ENCODE data around the gene FBXW10.
"Not testable (repeated sequence)": the region's sequence is repeated elsewhere in the genome, so short reads cannot be mapped to it uniquely, and the experiment has no call there.

FBXW10 gene, protein sequence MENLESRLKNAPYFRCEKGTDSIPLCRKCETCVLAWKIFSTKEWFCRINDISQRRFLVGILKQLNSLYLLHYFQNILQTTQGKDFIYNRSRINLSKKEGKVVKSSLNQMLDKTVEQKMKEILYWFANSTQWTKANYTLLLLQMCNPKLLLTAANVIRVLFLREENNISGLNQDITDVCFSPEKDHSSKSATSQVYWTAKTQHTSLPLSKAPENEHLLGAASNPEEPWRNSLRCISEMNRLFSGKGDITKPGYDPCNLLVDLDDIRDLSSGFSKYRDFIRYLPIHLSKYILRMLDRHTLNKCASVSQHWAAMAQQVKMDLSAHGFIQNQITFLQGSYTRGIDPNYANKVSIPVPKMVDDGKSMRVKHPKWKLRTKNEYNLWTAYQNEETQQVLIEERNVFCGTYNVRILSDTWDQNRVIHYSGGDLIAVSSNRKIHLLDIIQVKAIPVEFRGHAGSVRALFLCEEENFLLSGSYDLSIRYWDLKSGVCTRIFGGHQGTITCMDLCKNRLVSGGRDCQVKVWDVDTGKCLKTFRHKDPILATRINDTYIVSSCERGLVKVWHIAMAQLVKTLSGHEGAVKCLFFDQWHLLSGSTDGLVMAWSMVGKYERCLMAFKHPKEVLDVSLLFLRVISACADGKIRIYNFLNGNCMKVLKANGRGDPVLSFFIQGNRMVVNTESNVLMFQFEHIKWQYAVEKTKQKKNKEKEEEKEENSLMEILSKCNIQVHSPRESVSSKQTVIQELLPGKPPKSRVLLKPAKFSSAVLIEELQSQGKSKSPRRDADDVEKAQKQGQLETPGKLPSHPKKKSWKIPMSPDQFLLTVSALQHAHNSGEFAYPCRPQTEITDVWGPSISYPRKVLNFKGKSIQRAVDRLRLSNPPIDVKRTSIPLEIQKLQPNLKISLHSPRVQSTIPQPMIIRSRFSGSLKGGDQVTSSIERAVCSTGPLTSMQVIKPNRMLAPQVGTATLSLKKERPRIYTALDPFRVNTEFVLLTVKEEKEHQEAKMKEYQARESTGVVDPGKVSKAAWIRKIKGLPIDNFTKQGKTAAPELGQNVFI

DNA sequence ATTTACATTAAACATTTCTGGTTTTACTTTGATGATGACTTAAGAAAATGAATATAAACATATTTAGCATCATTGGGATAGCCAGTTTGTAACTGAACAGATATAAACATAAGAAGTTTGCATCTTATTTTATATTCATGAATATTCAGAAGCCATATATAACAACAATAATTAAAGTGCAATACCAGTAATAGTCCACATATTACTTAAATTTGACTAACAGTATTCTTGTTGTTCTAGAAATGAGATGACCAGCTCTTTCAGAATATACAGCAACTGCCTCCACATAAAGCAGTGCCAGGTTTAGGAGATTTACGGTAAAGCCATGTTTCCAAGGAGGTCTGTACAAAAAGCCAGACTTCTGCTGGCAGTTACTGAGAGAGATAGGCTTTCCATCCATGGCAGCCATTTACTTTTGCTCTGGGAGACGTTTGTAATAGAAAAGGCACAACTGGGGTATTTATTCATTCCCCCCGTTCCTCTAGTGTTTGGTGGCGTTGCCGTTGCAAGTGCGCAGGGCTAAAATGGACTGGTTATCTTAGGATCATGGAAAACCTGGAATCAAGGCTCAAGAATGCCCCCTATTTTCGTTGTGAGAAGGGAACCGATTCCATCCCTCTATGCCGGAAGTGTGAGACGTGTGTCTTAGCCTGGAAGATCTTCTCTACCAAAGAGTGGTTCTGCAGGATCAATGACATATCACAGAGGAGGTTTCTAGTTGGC lies at the start of gene FBXW10:
Gene FBXW10, plus strand, starts transcription at position 356 of the 723 bp plus-strand sequence. Its CDS starts 191 bp downstream, at position 547.
- intact Hi-C loops (cut with DNase I); DNase-seq: not testable (repeated sequence)

DNA sequence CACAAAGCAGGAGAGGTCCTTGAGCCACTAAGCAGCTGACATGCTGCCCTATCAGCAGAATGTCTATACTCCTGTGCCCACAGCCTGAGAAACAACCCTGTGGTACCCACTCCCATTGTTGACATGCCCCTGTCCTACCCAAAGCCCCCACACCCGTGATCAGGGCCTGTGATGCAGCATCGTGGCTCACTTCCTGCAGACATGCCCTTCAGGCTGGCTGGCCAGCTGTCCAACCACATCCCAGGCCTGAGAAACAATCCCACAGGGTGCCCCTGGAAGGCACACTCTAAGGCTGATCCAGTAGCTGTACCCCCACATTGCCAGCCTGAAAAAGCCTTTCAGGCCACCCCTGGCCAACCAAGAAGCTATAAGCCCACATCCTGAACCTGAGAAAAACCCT lies 48.7 kb upstream of the FBXW10 start:
- intact Hi-C loops (cut with DNase I), result not testable (repeated sequence)
- peak in 1 of 10 donors; percentile 32 for DNase-seq

DNA sequence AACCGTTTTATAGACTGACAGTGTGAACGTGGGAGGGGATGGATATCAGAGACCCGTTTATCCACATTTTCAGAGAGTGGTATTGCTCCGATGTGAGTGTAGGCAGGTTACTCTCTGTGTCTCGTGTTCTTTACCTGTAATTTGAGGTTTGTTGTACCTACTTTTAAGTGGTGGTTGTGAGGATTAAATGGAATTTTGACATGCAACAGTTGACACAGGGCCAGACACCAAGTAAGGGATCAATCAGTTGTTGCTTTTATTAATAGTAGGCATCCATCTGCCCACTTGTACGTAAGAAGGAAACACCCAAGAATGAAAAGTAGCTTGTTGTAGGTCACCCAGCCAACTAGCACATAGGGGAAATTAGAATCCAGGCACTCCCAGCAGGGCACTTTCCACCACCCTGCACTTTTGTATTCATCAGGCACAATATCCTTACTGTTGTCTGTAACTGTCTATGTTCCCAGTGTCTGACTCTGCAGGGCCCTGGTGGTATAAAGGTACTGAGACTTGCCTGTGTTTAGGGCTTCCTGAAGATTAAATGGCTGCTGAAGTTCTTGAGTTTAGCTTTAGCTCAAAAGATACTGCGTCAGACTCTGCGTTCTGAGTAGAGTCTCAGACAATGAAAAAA lies 45.3 kb upstream of the FBXW10 start:
- DNase-seq; intact Hi-C loops (cut with DNase I): not testable (repeated sequence)

DNA sequence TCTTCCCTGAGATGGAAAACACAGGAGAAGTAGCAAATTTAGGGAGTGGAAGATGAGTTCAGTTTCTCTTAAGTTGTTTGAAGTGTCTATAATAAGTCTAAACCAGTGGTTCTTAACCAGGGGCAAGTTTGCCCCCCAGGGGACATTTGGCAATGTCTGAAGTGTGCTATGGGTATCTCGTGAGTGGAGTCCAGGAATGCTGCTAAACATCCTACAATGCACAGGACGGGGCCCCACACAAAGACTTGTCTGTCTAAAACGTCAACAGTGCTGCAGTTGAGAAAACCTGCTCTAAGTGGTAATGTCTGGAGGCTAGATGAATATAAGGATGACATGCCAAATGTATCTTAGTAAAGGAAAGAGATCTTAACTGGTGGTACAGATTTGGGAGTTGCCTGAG lies 37.9 kb upstream of the FBXW10 start:
- DNase-seq; intact Hi-C loops (cut with DNase I): not testable (repeated sequence)

DNA sequence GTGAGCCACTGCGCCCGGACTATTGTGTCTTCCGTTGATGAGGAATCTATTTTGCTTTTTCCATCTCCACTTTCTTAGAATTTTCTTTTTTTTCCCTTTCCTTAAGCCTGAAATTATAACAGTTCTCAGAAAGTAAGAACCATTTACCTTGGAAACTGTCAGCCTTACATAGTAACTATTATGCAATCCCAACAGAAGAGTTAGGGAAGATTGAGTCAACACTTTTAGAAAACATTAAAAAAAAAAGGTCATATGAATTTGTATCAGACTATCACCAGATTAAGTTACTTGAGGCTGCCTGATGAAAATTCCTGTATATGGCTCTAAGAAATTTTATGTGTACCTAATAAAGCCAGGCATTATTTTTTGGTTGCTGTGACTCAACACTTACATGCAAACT lies 35.6 kb upstream of the FBXW10 start:
- intact Hi-C loops (cut with DNase I); DNase-seq: not testable (repeated sequence)

DNA sequence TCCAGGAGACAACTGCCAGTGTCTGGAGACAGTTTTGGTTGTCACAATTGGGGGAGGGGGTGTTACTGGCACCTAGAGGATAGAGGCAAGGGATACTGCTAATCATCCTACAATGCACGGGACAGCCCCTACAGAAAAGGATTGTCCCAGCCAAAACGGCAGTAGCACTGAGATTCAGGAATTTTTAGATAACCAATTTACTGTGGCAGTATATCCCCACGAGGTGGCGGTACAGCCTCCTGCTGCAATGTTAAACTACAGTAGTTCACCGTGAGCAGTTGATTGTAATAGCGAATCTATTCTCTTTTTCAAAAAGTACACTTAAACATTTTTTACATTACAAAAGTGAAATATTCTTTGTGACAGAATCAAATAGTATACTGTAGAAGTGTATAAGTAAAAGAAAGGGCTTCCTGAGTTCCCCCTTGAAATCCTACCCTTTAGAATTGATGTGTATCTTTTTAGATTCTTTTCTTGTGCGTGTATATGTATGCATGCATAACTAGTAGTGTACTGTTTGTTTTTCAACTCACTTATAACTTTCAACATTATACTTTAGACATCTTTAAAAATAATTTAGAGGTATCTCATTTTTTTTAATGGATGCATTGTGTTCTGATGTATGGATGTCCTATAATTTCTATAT lies 31.4 kb upstream of the FBXW10 start:
- peak; percentile 23 to 93 (median 74) for DNase-seq
- intact Hi-C loops (cut with DNase I), result not testable (repeated sequence)

DNA sequence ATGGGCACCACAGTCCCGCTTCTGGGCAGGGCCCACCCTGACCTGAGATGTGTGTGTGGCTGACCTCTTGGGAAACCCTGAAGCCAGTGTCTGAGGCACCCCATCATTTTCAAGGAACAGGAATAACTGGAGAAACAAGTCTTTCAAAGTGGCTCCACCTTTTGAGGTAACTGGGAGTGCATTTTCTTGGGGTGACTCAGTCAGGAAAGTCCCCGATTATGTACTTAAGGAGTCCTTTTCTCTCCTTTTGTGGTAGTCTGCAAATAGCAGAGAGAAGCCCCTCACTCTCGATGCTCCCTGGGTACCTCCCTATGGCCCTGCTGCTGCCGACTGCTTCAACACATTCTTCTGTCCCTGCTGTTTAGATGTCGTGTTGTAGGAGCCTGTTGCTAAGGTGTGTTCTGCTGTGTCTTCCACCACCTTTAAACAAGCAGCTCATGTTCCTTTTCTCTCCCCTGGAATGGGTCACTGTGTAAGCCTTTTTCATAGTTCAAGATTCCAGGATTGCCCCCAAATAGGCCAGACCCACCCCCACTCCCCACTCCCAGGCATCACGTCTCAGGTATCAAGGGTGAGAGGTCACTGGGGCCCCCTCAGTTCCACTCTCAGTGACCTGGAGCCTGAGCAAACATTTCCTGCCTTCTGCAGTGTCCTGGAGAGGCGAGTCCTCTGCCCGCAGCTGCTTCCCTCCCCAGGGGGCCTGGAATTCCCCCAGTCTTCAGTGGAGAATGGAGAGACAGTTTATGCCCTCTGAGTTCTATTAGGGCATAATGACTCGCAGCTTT lies 25.0 kb upstream of the FBXW10 start:
- intact Hi-C loops (cut with DNase I); DNase-seq: not testable (repeated sequence)

DNA sequence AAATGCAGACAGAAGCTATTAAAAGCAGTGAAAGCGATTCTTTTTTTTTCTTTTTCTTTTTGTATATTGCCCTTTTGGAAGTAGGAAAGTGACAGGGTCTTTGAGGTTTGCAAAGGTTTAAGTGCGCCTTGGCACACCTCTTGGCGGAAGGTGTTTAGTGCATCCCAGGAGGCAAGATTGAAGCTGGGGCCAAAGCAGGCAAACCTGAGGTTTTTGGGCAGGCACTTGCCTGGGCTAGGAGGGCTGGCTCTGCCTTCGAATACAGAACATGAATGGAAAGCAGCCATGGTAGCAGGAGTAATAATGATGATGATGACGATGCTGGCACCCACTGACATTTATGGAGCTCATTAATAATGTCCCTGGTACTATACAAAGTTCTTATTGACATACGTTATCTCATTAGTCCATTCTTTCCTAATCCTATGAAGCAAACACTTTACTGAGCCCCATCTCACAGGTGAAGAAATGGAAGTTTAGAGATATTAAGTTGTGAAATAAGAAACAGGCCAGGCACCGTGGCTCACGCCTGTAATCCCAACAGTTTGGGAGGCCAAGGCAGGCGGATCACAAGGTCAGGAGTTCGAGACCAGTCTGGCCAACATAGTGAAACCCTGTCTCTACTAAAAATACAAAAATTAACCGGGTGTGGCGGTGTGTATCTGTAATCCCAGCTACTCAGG lies 24.3 kb upstream of the FBXW10 start:
- intact Hi-C loops (cut with DNase I); DNase-seq: not testable (repeated sequence)

DNA sequence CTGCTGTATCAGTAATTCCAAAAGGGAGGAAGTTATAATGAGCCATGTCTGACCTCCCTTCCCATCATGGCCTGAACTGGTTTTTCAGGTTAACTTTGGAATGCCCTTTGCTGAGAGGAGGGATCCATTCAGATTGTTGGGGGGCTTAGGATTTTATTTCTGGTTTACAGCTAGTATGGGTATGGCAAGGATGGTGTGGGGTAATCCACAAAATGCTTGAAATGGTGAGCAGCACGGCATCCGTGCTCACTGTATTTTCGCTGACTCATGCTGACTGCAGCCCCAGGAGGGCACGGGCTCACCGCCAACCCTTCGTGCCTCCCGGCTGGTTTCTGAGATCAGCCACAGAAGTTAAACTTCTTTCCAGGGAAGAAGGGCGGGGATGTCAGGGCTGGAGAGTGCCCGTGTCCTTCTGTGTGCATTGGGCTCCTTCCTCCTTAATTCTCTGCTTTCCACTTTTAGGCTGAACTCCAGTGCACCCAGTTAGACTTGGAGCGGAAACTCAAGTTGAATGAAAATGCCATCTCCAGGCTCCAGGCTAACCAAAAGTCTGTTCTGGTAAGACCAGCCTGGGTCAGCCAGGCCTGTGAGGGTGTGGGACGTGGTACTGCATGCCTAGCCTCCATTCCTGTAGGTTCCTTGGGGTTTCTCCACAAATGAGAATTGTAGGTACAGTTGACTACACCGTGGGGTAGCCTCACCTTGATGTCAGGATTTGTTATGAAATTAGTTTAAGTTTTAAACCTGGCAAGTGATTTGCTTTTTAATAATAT lies 21.9 kb upstream of the FBXW10 start:
- DNase-seq; intact Hi-C loops (cut with DNase I): not testable (repeated sequence)

DNA sequence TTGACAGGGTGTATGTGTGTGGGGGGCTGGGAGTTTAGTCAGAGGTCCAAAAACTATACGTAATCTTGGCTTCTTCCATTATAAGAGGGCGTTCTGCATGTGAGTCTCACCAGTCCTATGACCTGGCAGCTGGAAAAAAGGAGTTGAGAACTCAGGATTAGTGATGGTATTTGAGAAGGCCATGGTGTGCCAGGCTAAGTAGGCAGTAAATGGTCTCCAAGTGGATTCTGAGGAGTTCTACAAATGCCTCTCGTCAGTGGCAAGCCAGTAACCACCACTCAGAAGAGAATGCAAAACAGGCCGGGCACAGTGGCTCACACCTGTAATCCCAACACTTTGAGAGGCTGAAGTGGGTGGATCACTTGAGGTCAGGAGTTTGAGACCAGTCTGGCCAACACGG lies 21.2 kb upstream of the FBXW10 start:
- intact Hi-C loops (cut with DNase I); DNase-seq: not testable (repeated sequence)

DNA sequence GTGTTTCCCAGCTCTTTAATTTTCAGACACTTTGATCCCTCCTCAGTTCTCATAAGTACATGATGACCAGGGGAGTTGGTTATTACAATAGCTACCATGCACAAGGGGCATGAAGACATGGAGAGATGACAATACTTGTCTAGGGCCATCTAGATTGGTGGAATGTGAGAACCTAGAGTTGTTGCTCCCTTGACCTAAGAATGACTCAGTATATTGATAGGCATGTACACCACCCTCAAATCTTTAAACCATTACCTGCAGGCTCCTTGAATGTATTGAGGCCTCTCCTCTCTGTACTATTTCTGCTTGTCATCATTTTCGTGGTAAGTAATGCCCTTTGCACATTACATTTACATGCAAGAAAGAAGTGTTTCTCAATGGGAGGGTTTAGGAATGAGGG lies 20.3 kb upstream of the FBXW10 start:
- intact Hi-C loops (cut with DNase I); DNase-seq: not testable (repeated sequence)

DNA sequence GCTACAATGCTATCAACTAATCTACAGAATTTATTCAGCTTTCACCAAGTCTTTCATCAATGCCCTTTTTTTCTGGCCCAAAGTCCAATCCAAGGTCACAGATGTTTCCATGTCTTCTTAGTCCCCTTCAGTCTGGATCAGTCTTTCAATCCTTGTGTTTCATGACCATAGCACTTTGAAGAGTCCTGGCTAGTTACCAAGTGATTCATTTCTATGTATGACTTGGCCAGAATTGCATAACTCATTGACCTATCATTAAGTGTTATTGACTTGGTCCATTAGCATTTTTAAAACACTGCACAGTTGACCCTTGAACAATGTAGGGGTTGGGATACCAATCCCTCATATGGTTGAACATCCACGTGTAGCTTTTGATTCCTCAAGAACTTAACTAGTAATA lies 11.4 kb upstream of the FBXW10 start:
- intact Hi-C loops (cut with DNase I); DNase-seq: not testable (repeated sequence)

DNA sequence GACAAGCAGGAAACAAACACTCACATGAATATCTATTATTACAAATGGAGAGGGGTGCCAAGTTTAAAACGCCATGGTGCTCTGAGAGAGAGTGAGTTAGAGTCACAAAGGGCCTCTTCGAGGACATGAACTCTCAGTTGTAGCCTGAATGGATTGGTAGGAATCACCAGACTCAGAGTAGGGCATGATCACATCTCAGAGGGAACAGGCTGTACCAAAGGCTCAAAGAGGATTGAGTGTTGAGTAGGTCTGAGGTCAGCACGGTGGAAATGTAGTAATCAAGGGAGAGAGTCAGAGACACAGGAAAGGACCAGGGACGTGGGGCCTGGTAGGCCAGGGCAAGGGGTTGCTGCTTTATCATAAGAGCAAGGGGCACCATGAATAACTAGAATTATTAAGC lies 10.5 kb upstream of the FBXW10 start:
- intact Hi-C loops (cut with DNase I); DNase-seq: not testable (repeated sequence)

DNA sequence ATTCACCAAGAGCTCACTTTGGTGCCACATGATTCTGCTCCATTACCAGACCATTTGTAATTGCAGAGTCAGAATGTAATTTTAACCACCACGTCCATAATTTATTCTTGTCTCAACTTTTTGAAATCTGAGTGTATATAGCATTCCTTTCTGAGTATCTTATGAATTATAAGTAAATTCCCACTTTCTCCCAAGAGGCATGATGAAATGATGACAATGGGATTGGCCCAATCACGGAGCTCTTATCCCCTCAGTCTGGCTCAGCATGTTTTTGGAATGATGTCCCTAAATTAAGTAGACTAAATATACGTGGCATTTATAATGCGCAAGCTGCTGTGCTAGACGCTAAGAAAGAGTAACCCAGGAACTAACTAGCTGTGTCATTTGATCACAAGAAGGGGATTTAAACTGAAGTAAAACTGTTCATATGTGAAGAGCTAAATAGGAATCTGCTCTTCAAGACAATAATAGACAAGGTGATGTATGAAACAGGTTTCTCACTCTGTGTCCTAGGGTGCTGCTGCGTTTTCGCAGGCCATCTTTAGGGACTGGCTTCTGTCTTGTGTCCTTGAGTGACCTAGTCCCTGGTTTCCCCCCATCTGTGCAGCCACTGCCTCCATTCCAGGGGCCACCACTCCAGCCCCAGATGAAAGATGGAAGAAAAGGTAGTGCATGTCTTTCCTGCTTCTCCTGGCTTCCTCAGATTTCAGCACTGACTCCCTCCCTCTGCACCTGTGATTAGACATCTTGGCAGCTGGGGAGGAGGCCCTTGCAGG lies 4.0 kb upstream of the FBXW10 start:
- intact Hi-C loops (cut with DNase I); DNase-seq: not testable (repeated sequence)

DNA sequence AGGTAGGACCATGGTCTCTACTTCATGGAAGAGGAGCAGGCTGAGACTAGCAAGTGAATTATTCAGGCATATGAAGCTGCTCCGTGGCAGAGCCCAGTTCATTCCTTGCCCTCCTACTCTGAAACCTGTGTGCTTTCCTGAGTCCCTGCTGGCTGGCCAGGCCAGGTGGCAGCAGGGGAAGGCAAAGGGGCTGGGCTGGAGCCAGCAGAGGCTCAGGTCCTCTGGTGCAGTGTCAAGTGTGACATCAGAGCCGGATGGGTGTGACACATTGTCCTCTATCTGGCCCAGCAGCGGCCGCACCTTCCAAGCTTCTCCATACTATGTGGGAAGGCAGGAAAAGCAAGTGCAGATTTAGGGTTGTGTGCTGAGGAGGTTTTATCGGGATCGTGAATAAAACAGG lies 2.6 kb upstream of the FBXW10 start:
- intact Hi-C loops (cut with DNase I); DNase-seq: not testable (repeated sequence)

DNA sequence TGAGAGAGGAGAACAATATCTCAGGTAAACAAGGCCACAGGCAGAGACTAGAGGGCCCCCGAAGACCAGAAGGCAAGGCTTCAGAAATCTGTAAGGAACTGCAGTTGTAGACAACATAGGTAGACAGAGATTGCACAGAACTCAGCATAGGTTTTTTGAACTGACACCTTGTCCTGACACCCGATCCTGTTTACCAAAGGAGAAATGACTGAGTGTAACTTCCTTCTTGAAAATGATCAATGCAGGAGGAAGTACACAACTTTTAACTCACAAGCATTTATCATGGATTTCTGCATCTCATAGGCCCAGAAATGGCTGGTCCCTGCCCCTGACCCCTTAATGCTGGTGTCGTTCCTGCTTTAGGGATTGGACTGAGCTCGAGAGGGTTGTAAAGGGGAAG lies 872 bp downstream of the FBXW10 start:
- intact Hi-C loops (cut with DNase I); DNase-seq: not testable (repeated sequence)
